NCI-H524 treated with DMSO at 0.1 percent for 48 hours (cell line): ENCODE results near the gene LDLRAD1.
"Not testable (repeated sequence)": the region's sequence is repeated elsewhere in the genome, so short reads cannot be mapped to it uniquely, and the experiment has no call there.

ENCODE experiments used
- DNase-seq: peaks from one replicate; lab custom pipeline; 2025; lab: John Stamatoyannopoulos, UW

Gene LDLRAD1

DNA sequence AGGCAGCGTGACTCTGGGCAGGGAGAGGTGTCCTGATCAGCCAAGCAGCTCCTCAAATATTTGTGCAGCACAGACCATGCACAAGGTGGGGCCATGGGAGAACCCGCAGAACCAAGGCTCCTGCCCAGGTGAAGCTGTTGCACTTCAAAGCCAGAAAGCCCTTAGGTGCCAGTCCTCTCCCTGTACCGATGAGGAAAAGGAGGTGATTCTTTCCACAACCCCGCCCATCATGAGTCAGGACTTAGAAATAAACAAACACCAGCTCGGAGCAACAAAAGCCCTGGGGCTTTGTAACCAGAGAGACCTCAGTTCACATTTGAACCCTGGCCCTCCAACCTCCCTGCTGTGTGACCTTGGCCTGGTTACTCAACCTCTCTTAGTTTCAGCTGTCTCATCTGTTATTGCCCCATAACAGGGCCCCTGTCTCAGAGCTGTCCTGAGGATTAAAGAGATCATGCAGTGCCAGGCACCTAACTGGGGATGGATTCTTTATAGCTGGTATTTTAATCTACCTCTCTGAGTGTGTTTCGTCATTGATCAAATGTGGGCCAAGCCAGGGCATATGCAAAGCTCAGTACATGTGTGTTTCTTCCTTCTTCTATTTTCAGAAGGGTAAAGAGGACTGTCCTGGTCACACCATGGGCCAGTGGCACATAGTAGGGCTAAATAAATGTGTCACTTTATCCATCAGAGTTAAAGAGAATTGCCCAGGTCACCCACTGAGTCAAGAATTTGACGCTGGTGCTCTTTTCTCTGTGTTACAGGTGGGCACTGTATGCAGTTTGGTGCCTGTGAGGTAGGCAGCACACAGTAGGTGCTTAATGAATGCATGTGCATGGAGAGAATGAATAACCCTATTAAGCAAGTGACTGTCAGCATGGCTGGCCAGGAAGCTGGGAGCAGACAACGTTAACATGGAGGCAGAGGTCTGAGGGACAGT, 1.4 kb downstream of the LDLRAD1 start:
- no peak for DNase-seq

DNA sequence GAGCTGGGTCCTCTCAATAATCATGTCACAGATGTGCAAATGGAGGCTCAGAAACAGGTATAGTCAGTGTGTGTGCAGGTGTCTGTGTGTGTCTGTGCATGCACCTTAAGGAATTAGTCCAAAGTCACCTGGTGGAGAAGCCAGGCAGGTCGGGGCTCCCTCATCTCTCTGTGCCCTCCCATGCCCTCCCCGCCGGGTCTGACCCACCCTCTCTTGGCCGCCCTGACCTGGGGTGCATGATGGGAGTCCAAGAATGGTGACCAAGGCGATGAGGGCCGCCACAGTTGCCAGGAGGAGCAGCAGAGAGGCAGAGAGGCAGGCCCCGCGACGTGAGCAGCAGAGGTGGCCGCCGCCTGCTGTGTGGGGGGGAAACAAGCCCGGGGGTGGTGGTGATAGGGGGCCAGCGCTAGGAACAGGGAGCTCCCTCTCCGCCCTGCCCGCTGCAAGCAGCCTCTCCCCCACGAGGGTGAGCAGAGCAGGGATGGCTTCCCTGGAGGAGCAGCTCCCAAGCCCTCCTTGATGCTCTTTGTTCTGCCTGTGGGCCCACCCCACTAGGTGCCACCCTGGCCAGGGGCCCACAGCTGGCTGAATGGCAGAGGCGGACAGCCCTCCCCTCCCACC, 3.9 kb downstream of the LDLRAD1 start:
- DNase-seq, result no peak

DNA sequence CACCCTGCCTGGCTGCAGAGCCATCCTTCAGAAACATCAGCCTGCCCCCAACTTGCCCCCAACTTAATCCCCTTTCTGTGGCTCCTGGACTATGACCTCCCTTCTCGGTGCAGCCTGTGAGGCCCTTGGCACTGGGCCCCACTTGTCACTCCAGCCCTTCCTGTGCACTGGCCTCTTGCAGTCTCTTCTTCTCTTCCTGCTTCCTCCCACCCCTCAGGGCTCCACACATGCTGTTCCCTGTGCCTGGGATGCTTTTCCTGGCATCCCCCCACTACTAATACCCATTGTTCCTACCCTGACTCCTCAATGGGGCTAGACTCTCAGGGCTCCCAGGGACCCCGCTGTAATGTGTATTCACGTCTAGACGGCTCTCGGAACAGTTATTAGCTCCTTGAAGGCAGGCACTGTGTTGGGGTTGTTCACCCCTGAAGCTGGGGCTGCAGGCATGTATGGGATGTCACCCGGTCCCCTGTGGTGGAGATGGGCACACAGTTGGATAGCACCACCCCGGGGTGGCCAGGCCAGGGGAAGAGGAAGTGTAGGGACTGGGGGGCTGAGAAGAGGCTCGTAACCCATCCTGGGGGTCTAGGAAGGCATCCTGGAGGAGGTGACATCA, 4.5 kb downstream of the LDLRAD1 start:
- no peak for DNase-seq

DNA sequence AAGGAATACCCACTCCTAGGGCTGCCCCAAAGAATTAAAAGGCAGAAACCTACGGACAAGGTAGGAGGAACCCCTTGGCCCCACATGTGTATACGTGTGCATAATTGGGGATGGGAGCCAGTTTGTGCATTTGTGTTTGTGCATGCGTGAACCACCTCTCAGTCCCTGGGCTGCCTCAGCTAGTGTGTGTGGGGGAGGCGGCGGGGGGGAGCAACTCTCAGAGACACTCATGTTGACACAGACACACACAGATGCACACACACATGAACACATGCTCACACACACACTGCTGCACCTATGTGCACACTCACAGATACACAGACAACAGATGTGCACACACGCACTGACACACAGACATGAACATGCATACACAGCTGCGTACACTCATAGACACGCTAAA, 5.1 kb downstream of the LDLRAD1 start:
- no peak for DNase-seq

DNA sequence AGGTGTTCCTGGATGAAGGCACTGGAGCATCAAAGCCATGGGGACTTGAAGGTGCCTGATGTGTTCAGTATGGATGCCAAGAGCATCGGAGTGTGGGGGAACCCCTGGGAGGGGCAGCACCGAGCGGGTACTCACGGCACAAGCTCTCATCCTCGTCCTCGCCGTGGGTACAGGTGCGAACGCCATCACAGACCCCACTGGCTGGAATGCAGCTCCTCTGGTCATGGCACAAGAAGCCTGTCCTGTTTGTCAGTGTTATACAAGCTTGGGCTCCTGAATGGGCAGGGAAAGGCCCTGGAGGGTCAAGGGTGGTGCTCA, 6.0 kb downstream of the LDLRAD1 start:
- no peak for DNase-seq

DNA sequence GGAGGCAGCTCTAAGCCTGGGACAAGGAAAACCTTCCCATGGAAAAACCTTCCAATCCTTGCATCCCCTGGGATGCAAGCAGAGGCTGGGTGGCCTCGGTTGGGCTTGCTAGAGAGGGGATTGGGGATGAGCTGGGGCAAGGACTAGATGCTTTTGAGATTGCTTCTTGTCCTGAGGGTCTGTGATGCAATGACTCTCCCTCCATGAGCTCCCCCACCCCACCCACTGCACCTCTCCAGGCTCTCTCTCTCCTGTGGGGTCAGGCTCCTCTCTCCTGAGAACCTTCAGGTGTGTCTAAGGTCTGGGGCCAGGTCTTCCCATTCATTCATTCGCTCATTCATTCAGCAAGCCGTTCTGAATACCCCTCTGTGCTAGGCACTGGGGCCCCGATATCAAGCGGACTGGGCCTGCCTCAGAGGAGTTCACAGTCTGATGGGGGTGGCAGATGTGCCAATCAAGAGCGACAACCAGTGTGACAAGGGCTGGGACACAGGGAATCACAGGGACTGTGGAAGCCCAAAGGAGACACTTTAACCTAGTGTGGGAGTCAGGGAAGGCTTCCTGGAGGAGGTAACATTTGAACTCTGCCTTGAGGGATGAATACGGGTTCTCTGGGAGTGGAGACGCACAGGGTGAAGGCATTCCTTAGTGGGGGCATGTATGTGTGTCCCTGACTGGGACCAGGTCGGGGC, 6.5 kb downstream of the LDLRAD1 start:
- DNase-seq, result no peak

DNA sequence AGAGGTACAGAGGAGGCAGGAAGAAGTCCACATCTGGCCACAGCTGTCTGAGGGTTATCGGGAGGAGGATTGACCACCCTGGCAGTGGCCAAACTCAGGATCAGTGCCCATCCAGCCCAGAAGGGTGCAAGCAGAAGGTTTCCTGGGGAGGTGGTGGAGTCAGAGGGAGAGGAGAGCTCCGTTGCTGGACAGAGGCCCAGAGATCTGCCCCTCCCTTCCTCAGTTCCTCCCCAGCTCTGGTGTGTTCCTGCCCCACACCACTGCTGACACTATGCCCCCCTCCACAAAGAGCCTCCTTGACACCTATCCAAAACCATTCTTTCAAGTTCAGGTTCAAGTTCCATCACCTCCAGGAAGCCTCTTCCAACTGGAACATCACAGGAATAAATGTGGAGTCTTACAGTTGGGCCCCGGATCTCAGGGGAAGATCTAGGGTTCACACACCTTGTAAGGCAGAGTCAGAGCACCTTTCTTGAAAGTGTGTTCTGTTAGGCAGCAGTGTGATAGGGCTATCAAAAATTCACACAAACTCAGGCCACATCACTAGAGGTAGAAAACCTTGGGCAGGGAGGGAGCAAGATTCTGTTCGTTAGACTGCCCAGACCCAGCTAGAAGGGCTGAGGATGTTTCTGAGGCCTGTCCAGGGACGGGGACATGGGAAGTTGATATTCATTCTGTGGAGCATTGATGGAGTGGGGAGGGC, 7.4 kb downstream of the LDLRAD1 start:
- no peak for DNase-seq

DNA sequence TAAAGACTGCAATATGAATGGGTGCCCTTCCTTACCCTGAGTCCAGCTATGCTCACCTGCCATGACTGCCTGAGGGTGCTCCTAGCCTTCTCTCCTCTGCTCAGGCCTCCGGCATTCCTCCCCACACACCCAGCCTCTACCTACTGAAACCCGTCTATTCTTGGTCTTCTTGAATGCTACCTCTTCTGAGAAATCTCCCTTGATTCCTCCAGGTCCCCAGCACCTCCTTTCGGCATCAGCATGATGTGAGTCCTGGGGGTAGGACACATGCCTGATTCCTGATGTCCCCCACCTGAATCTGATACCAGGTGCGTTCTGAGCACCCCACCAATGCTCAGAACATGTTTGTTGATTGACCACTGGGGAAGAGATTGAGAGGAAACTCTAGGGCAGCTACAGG, 8.6 kb downstream of the LDLRAD1 start:
- DNase-seq, result no peak

DNA sequence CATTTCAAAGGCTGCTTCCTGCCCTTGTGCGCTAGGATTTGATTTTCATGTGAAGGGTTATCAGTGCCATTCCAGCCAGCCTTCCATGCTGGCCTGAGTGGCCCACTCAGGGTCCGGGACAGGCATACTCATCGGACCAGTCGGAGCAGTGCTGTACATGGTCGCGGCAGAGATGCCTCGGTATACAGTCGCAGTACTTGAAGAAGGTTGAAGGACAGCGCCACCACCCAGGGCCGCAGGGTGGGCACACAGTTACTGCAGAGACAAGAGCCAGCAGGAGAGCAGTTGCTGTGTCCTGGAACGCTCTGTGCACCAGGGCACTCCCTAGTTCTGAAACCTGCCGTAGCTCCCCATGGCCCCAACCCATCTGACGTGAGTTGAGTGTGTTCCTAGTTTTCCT, 9.1 kb downstream of the LDLRAD1 start:
- no peak for DNase-seq

DNA sequence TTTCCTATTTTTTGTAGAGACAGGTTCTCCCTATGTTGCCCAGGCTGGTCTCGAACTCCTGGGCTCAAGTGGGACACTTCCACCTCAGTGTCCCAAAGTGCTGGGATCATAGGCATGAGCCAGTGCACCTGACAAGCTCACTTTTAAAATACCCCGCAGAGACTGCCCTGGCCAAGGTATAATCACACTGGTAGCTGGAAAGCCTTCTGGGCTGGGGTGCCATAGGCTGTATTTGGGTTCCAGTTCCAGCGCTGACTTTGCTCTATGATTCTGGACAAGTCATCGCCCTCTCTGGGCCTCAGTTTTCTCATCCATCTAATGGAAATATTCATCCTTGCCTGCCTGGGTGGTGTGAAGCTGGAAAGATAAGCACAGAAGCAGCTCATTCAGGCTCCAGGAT, 10.4 kb downstream of the LDLRAD1 start:
- no peak for DNase-seq

DNA sequence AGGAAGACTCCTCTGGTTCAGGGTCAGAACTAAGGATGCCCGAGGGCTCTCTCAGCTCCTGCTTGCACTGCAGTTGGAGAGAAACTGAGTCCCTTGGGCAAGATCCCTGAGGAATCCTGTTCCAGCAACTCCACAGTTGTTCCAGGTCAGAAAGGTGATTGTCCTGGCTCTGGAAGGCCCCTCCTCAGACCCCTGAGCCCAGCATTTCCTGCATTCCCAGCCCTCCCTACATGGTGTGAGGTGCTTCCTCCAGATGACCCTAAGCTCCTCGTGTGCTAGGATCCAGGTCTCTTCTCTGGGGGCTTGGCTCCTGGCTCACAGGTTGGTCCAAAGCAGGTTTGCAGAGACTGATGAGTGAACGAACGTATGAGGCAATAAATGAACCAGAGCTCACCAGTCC, 11.5 kb downstream of the LDLRAD1 start:
- DNase-seq, result no peak

DNA sequence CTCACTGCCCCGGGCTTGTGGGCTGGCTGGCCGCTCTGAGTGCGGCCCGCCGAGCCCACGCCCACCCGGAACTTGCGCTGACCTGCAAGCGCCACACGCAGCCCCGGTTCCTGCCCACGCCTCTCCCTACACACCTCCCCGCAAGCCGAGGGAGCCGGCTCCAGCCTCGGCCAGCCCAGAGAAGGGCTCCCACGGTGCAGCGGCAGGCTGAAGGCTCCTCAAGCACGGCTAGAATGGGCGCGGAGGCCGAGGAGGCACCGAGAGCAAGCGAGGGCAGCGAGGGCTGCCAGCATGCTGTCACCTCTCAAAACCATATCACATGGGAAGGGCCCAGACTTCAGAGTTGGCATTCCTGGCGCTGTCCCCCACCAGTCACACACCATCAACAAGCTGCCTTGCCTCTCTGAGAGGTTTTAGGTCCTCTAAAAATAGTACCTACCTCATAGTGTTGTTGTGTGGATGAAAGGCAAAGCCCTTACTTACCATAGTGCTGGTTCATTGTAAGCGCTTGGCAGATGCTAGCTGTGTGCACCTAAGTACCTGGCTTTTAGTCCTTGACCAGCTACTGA, 13.4 kb downstream of the LDLRAD1 start:
- no peak for DNase-seq

DNA sequence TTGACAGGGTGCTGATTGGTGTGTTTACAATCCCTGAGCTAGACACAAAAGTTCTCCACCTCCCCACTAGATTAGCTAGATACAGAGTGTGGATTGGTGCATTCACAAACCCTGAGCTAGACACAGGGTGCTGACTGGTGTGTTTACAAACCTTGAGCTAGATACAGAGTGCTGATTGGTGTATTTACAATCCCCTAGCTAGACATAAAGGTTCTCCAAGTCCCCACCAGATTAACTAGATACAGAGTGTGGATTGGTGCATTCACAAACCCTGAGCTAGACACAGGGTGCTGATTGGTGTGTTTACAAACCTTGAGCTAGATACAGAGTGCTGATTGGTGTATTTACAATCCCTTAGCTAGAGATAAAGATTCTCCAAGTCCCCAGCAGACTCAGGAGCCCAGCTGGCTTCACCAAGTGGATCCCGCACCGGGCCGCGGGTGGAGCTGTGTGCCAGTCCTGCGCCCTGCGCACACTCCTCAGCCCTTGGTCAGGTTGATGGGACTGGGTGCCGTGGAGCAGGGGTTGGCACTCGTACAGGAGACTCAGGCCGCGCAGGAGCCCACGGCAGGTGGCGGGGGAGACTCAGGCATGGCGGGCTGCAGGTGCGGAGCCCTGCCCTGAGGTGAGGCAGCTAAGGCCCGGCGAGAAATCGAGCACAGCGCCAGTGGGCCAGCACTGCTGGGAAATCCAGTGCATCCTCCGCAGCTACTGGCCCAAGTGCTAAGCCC, 14.1 kb downstream of the LDLRAD1 start:
- not testable (repeated sequence) for DNase-seq

DNA sequence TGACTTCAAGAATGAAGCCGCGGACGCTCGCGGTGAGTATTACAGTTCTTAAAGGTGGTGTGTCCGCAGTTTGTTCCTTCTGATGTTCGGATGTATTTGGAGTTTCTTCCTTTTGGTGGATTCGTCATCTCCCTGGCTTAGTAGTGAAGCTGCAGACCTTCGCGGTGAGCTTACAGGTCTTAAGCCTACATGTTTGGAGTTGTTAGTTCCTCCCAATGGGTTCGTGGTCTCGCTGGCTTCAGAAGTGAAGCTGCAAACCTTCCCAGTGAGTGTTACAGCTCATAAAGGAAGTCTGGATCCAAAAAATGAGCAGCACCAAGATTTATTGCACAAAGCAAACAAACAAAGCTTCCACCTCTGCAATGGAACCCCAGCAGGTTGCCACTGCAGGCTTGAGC, 14.7 kb downstream of the LDLRAD1 start:
- no peak for DNase-seq

DNA sequence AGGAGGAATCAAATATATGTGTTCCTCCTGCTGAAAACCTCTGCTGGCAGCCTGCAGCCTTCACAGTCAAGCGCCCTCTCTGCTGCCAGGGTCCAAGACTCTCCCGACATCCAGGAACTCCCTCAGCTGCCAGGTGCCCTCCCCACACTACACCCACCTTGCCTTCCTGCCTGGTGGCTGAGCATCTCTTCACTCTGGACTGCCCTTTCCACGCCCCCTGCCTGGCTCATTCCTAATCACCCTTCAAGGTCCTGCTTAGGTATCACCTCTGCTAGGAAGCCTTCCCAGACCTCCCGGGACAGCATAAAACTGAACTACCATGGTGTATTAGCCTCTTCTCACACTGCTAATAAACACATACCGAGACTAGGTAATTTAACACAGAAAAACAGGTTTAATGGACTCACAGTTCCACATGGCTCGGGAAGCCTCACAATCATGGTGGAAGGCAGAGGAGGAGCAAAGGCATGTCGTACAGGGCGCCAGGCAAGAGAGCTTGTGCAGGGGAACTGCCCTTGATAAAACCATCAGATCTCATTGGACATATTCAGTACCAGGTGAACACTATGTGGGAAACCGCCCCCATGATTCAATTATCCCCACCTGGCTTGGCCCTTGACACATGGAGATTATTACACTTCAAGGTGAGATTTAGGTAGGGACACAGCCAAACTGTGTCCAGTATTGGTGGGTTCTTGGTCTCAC, 15.3 kb downstream of the LDLRAD1 start:
- no peak for DNase-seq

DNA sequence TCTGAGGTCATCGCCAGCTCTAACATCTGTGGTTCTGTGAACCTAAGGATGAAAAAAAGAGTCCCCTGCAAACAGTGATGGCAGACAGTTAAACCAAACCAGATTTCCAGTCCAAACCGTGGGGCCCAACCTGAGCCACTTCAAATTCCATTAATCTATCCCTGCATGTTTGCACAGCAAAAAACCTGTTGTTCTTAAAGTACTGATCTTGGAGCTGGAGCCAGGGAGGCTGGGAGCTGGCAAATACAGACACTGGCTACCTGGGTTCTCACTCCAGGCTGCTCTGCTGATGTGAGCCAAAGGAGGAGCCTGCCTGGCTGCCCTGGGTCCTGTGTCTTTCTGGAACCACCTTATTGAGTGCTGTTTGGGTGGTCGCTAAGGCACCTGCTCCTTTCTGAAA, 16.4 kb downstream of the LDLRAD1 start:
- no peak for DNase-seq

DNA sequence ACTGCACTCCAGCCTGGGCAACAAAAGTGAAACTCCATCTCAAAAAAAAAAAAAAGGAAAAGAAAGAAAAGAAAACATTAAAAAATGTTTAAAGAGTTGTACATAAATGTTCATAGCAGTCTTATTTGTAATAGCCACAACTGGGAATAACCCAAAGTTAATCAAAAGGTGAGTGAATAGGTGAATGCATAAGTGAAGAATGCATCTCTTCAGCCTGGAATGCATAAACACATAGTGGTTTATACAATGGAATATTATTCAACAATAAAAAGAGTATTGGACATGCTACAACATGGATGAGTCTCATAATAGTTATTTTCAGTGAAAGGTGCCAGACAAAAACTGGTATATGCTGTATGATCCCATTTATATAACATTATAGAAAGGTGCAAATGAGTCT, 18.1 kb downstream of the LDLRAD1 start:
- DNase-seq, result no peak

DNA sequence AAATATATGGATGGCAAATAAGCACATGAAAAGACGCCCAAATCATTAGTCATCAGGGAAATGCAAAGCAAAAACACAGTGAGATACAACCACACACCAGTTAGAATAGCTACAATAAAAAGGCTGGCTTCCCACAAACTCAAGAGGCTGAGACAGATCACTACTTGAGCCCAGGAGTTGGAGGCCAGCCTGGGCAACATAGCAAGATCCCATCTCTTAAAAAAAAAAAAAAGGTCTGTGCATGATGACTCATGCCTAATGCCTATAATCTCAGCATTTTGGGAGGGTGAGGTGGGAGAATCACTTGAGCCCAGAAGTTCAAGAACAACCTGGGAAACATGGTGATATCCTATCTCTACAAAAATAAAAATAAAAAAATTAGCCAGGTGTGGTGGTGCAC, 19.8 kb downstream of the LDLRAD1 start:
- no peak for DNase-seq

DNA sequence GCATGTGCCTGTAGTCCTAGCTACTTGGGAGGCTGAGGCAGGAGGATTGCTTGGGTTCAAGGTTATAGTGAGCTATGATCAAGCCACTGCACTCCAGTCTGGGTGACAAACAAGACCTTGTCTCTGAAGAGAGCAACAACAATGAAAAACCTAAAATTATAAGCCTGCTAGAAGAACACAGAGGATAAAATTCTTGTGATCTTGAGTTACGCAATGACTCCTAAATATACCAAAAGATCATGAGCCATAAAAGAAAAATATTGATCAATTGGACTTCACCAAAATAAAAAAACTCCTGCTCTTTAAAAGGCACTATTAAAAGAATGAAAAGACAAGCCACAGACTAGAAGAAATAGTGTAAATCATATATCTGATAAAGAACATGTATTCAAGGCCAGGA, 22.3 kb downstream of the LDLRAD1 start:
- no peak for DNase-seq

DNA sequence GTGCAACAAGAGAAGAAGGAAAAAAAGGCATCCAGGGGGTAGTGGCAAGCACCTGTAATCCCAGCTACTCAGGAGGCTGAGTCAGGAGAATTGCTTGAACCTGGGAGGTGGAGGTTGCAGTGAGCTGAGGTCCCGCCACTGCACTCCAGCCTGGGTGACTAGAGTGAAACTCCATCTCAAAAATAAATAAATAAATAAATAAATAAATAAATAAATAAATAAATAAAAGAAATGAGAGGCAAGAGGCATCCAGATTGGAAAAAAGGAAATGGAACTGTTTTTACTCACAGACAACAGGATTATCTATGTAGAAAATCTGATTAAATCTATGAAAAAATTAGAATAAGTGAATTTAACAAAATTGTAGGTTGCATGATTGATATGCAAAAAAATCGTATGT, 23.5 kb downstream of the LDLRAD1 start:
- not testable (repeated sequence) for DNase-seq
